ENCODE results near the gene SCFD2.

Gene SCFD2

GRCh38 chr4:53321151-53321983 is 44.5 kb downstream of the SCFD2 start:
- Histone ChIP-seq H3K27me3 (ENCODE audit: insufficient read depth, low read length) (no peaks in the 10 kb centered on the region), H3K36me3 (ENCODE audit: insufficient read depth, low read length) (no peaks in the 10 kb centered on the region), H3K9me2 (ENCODE audit: low read depth, low read length) (no peaks in the 10 kb centered on the region), H3K4me3 (ENCODE audit: low read depth, low read length, poor library complexity, severe bottlenecking) (no peak overlapping the region), H3K27ac (ENCODE audit: low read depth, low read length, poor library complexity, severe bottlenecking) (no peak overlapping the region), H3K4me1 (ENCODE audit: insufficient read depth, low read length, severe bottlenecking) (no peaks in the 10 kb centered on the region), H3K9me3 (ENCODE audit: low read length) (no peaks in the 10 kb centered on the region), H3K4me2 (ENCODE audit: low read length) (no peak overlapping the region), H4K20me1 (ENCODE audit: insufficient read depth, low read length) (no peaks in the 10 kb centered on the region), H3K9ac (ENCODE audit: low read length) (no peak overlapping the region), H3F3A (ENCODE audit: insufficient read depth, low read length) (no peaks in the 10 kb centered on the region), H3K79me2 (ENCODE audit: insufficient read depth, low read length) (0 out of 2 replicates have a peak, but pooled peaks cover 3% of the 10 kb centered on the region), H2AFZ (ENCODE audit: low read length) (no peak overlapping the region)
- TF ChIP-seq EZH2 (IDR thresholded peaks at IDR 0.05; ENCODE audit: borderline replicate concordance, low read length) = no peak
- TF ChIP-seq CTCF (IDR thresholded peaks at IDR 0.05; ENCODE audit: low read length) = no peak

GRCh38 chr4:53315300-53315699 is 50.6 kb downstream of the SCFD2 start:
- peaks cover 13% of the 10 kb centered on the region; the same call in 1 of the 2 replicates for H3K36me3 ChIP-seq (ENCODE audit: insufficient read depth, low read length)
- no peaks in the 10 kb centered on the region for H3F3A ChIP-seq (ENCODE audit: insufficient read depth, low read length)
- H3K4me1 ChIP-seq (ENCODE audit: insufficient read depth, low read length, severe bottlenecking) = no peaks in the 10 kb centered on the region
- H3K27ac ChIP-seq (ENCODE audit: low read depth, low read length, poor library complexity, severe bottlenecking) = no peak overlapping the region
- no peaks in the 10 kb centered on the region for H3K27me3 ChIP-seq (ENCODE audit: insufficient read depth, low read length)
- no peak overlapping the region for H3K4me2 ChIP-seq (ENCODE audit: low read length)
- no peak overlapping the region for H3K9ac ChIP-seq (ENCODE audit: low read length)
- H2AFZ ChIP-seq (ENCODE audit: low read length) = no peak overlapping the region
- TF ChIP-seq CTCF (IDR thresholded peaks at IDR 0.05; ENCODE audit: low read length) = no peak
- TF ChIP-seq EZH2 (IDR thresholded peaks at IDR 0.05; ENCODE audit: borderline replicate concordance, low read length) = no peak
- no peaks in the 10 kb centered on the region for H4K20me1 ChIP-seq (ENCODE audit: insufficient read depth, low read length)
- H3K9me2 ChIP-seq (ENCODE audit: low read depth, low read length) = no peaks in the 10 kb centered on the region
- peaks cover 3% of the 10 kb centered on the region; the same call in 1 of the 2 replicates for H3K79me2 ChIP-seq (ENCODE audit: insufficient read depth, low read length)
- H3K9me3 ChIP-seq (ENCODE audit: low read length) = no peaks in the 10 kb centered on the region
- H3K4me3 ChIP-seq (ENCODE audit: low read depth, low read length, poor library complexity, severe bottlenecking) = no peak overlapping the region

- no peak overlapping the region for H3K9ac ChIP-seq (ENCODE audit: low read length)
These were observed 51.6 kb downstream of the SCFD2 start for GRCh38 chr4:53314252-53314651.

More at GRCh38 chr4:53314252-53314651, 51.6 kb downstream of the SCFD2 start:
- no peaks in the 10 kb centered on the region for H3K9me2 ChIP-seq (ENCODE audit: low read depth, low read length)
- no peaks in the 10 kb centered on the region for H3K4me1 ChIP-seq (ENCODE audit: insufficient read depth, low read length, severe bottlenecking)
- peaks cover 3% of the 10 kb centered on the region; the same call in 1 of the 2 replicates for H3K79me2 ChIP-seq (ENCODE audit: insufficient read depth, low read length)
- TF ChIP-seq EZH2 (IDR thresholded peaks at IDR 0.05; ENCODE audit: borderline replicate concordance, low read length) (no peak), CTCF (IDR thresholded peaks at IDR 0.05; ENCODE audit: low read length) (no peak)
- no peak overlapping the region for H2AFZ ChIP-seq (ENCODE audit: low read length)
- no peaks in the 10 kb centered on the region for H3F3A ChIP-seq (ENCODE audit: insufficient read depth, low read length)
- H3K4me3 ChIP-seq (ENCODE audit: low read depth, low read length, poor library complexity, severe bottlenecking) = no peak overlapping the region
- H4K20me1 ChIP-seq (ENCODE audit: insufficient read depth, low read length) = no peaks in the 10 kb centered on the region
- no peaks in the 10 kb centered on the region for H3K27me3 ChIP-seq (ENCODE audit: insufficient read depth, low read length)
- H3K36me3 ChIP-seq (ENCODE audit: insufficient read depth, low read length) = peaks cover 13% of the 10 kb centered on the region; the same call in 1 of the 2 replicates
- no peak overlapping the region for H3K4me2 ChIP-seq (ENCODE audit: low read length)
- no peaks in the 10 kb centered on the region for H3K9me3 ChIP-seq (ENCODE audit: low read length)
- H3K27ac ChIP-seq (ENCODE audit: low read depth, low read length, poor library complexity, severe bottlenecking) = no peak overlapping the region
